H9 (cell line): Measurements from ENCODE around the gene ZBTB48. TPM values are rescaled to one million over a fixed set of nuclear protein-coding genes. Genes with fewer than 3 reads are reported as not detected.

Experiments
- DNase-seq: peaks from one replicate; pipeline ENCODE4 v3.0.0-alpha.2; 2017
- H2AFZ ChIP-seq: one replicate; pipeline ENCODE4 v1.6.1; 2013; ENCODE audit warnings: mild to moderate bottlenecking, low read length, control low read depth, moderate library complexity
- H2AK5ac ChIP-seq: 2 replicates; pipeline ENCODE4 v1.6.1; 2013; ENCODE audit warnings: low read length, control low read depth, mixed read lengths; ENCODE audit not compliant: insufficient read length
- H2BK120ac ChIP-seq: one replicate; pipeline ENCODE4 v1.6.1; 2013; ENCODE audit warnings: low read depth, mild to moderate bottlenecking, low read length, control low read depth, inconsistent platforms; ENCODE audit not compliant: poor library complexity, severe bottlenecking
- H2BK12ac ChIP-seq: 2 replicates; pipeline ENCODE4 v1.6.1; 2013; ENCODE audit warnings: low read length, control low read depth, mixed read lengths, low read depth; ENCODE audit not compliant: insufficient read length
- H2BK15ac ChIP-seq: 2 replicates; pipeline ENCODE4 v1.6.1; 2013; ENCODE audit warnings: low read depth, low read length, control low read depth
- H2BK20ac ChIP-seq: one replicate; pipeline ENCODE4 v1.6.1; 2013; ENCODE audit warnings: low read depth, mild to moderate bottlenecking, low read length, control low read depth, inconsistent platforms; ENCODE audit not compliant: poor library complexity, severe bottlenecking
- H2BK5ac ChIP-seq: 2 replicates; pipeline ENCODE4 v1.6.1; 2013; ENCODE audit warnings: low read length, control low read depth, mixed read lengths; ENCODE audit not compliant: insufficient read length
- H3K14ac ChIP-seq: 2 replicates; pipeline ENCODE4 v1.6.1; 2013; ENCODE audit warnings: low read length, control low read depth; ENCODE audit not compliant: insufficient read depth
- H3K18ac ChIP-seq: 2 replicates; pipeline ENCODE4 v1.6.1; 2013; ENCODE audit warnings: low read depth, mild to moderate bottlenecking, mixed read lengths, low read length, control low read depth; ENCODE audit not compliant: insufficient read length
- H3K23ac ChIP-seq: 2 replicates; pipeline ENCODE4 v1.6.1; 2013; ENCODE audit warnings: low read length, control low read depth, mixed read lengths, low read depth; ENCODE audit not compliant: insufficient read length
- H3K23me2 ChIP-seq: 2 replicates; pipeline ENCODE4 v1.6.1; 2013; ENCODE audit warnings: low read depth, mild to moderate bottlenecking, mixed read lengths, low read length, control low read depth; ENCODE audit not compliant: insufficient read length, poor library complexity, severe bottlenecking
- H3K27ac ChIP-seq: 2 replicates; pipeline ENCODE4 v1.5.1; 2013; ENCODE audit warnings: low read length, control low read depth, mixed read lengths, low read depth; ENCODE audit not compliant: insufficient read length
- H3K27me3 ChIP-seq: 2 replicates; pipeline ENCODE4 v1.6.1; 2013; ENCODE audit warnings: low read length, control low read depth, inconsistent platforms; ENCODE audit not compliant: insufficient read depth
- H3K4ac ChIP-seq: 2 replicates; pipeline ENCODE4 v1.6.1; 2013; ENCODE audit warnings: low read depth, mild to moderate bottlenecking, control low read depth, inconsistent platforms, low read length, moderate library complexity
- H3K4me1 ChIP-seq: 2 replicates; pipeline ENCODE4 v1.6.1; 2013; ENCODE audit warnings: low read length, control low read depth, inconsistent platforms; ENCODE audit not compliant: insufficient read depth
- H3K4me2 ChIP-seq: 2 replicates; pipeline ENCODE4 v1.6.1; 2013; ENCODE audit warnings: low read length, control low read depth, mixed read lengths; ENCODE audit not compliant: insufficient read length, insufficient read depth
- H3K56ac ChIP-seq: 2 replicates; pipeline ENCODE4 v1.6.1; 2013; ENCODE audit warnings: low read depth, mild to moderate bottlenecking, mixed read lengths, low read length, control low read depth; ENCODE audit not compliant: insufficient read length
- H3K79me1 ChIP-seq: 2 replicates; pipeline ENCODE4 v1.6.1; 2013; ENCODE audit warnings: low read depth, mild to moderate bottlenecking, moderate library complexity, low read length, control low read depth, inconsistent platforms; ENCODE audit not compliant: insufficient read depth, poor library complexity, severe bottlenecking
- H3K79me2 ChIP-seq: 2 replicates; pipeline ENCODE4 v1.6.1; 2013; ENCODE audit warnings: low read length, control low read depth, inconsistent platforms; ENCODE audit not compliant: insufficient read depth
- H3K9ac ChIP-seq: 2 replicates; pipeline ENCODE4 v1.6.1; 2013; ENCODE audit warnings: low read length, control low read depth, mixed read lengths; ENCODE audit not compliant: insufficient read length; ENCODE audit errors: extremely low read depth
- H3K9me3 ChIP-seq: one replicate; pipeline ENCODE4 v1.6.1; 2013; ENCODE audit warnings: low read depth, low read length, inconsistent platforms; ENCODE audit not compliant: control insufficient read depth
- H3T11ph ChIP-seq: one replicate; pipeline ENCODE4 v1.6.1; 2013; ENCODE audit warnings: mild to moderate bottlenecking, low read length, control low read depth, inconsistent platforms
- H4K20me1 ChIP-seq: one replicate; pipeline ENCODE4 v1.6.1; 2013; ENCODE audit not compliant: control insufficient read depth, insufficient read length, insufficient read depth
- H4K5ac ChIP-seq: 2 replicates; pipeline ENCODE4 v1.6.1; 2013; ENCODE audit warnings: low read depth, mild to moderate bottlenecking, mixed read lengths, low read length, control low read depth; ENCODE audit not compliant: insufficient read length
- H4K8ac ChIP-seq: replicated peaks from 2 replicates; pipeline ENCODE4 v1.6.1; 2013; ENCODE audit warnings: low read length, control low read depth, mixed read lengths, low read depth; ENCODE audit not compliant: insufficient read length
- H4K91ac ChIP-seq: 2 replicates; pipeline ENCODE4 v1.6.1; 2013; ENCODE audit warnings: low read depth, mild to moderate bottlenecking, moderate library complexity, mixed read lengths, low read length, control low read depth; ENCODE audit not compliant: insufficient read length
- H3K27ac Mint-ChIP-seq, 3 experiments: 2 replicates in 2 of 3; 3 replicates in 1 of 3; pipeline ENCODE4 v1.8.0; 2020 to 2021; ENCODE audit warnings: mixed read lengths in 3 of 3, mild to moderate bottlenecking in 1 of 3, moderate library complexity in 1 of 3
- H3K27me3 Mint-ChIP-seq: 2 replicates; pipeline ENCODE4 v1.8.0; 2021; ENCODE audit warnings: low read depth, mild to moderate bottlenecking, moderate library complexity, mixed read lengths
- H3K36me3 Mint-ChIP-seq, 3 experiments: 2 replicates in 2 of 3; 3 replicates in 1 of 3; pipeline ENCODE4 v1.8.0; 2020 to 2021; ENCODE audit warnings: low read depth in 3 of 3, mixed read lengths in 3 of 3; ENCODE audit not compliant: insufficient read depth in 1 of 3
- H3K4me1 Mint-ChIP-seq, 2 experiments: 2 replicates each; pipeline ENCODE4 v1.8.0; 2020; ENCODE audit warnings: mixed read lengths in 2 of 2
- H3K4me3 Mint-ChIP-seq, 2 experiments: 2 replicates in 1 of 2; 3 replicates in 1 of 2; pipeline ENCODE4 v1.8.0; 2020 to 2021; ENCODE audit warnings: mild to moderate bottlenecking in 2 of 2, mixed read lengths in 2 of 2, moderate library complexity in 1 of 2
- H3K9me3 Mint-ChIP-seq, 2 experiments: 2 replicates in 1 of 2; 3 replicates in 1 of 2; pipeline ENCODE4 v1.8.0; 2020; ENCODE audit warnings: mild to moderate bottlenecking in 2 of 2, mixed read lengths in 2 of 2, moderate library complexity in 1 of 2
- CTCF ChIP-seq: fragments of 200-600 bp; sonication (generic); conservative IDR thresholded peaks from 3 replicates; pipeline ENCODE4 v1.8.0; 2021; ENCODE audit warnings: antibody characterized with exemption, mild to moderate bottlenecking
- WGBS: extraction: QIAGEN DNeasy Blood & Tissue Kit; methylation state at CpG from one replicate; pipeline ENCODE4 v1.1.7; 2013; ENCODE audit warnings: missing lambda C conversion rate, low lambda C conversion rate, mixed read lengths; ENCODE audit not compliant: insufficient read length; ENCODE audit errors: extremely low coverage; 5-methylcytosine and 5-hydroxymethylcytosine counted together
- total RNA-seq: library from RNA; stranded (reverse); gene quantifications from 2 replicates; pipeline ENCODE4 v1.2.1, GENCODE V29; 2021

ZBTB48 gene
- total RNA-seq, 1 experiment from 2014 or later, result 33.2 TPM

GRCh38 chr1:6587261-6588005, 7.6 kb downstream of the ZBTB48 start:
- no peak overlapping the region for H3K23ac ChIP-seq
- Mint-ChIP-seq H3K4me3 (no peak overlapping the region; a peak in 1 of 5 replicates), H3K27me3 (no peaks in the 10 kb centered on the region), H3K36me3 (peaks cover 9 to 37% (median 30%) of the 10 kb centered on the region in 3 experiments; a peak in 6 of 7 replicates), H3K27ac (peak overlapping the region in 2 of 3 experiments; percentile 77 to 92; a peak in 2 of 7 replicates), H3K4me1 (peaks cover 0 to 3% of the 10 kb centered on the region in 2 experiments; a peak in 1 of 4 replicates), H3K9me3 (no peaks in the 10 kb centered on the region)
- H3T11ph ChIP-seq, result no peak overlapping the region
- no peak overlapping the region for H3K9ac ChIP-seq
- H2BK20ac ChIP-seq, result no peak overlapping the region
- H3K56ac ChIP-seq, result no peak overlapping the region
- no peak overlapping the region for H3K4me2 ChIP-seq
- WGBS, result no CpG with 5 or more reads among the region's 13 CpGs
- H3K79me2 ChIP-seq, result no peaks in the 10 kb centered on the region
- no peak overlapping the region for H3K18ac ChIP-seq
- H3K27ac ChIP-seq, result no peak overlapping the region
- H2AFZ ChIP-seq, result no peak overlapping the region
- H2BK120ac ChIP-seq, result no peak overlapping the region
- H4K8ac ChIP-seq, result no peak overlapping the region
- no peak for TF ChIP-seq CTCF
- no peak overlapping the region for H2BK12ac ChIP-seq
- H4K5ac ChIP-seq, result no peak overlapping the region
- H3K4me1 ChIP-seq, result no peaks in the 10 kb centered on the region
- H2BK5ac ChIP-seq, result no peak overlapping the region
- H3K79me1 ChIP-seq, result no peaks in the 10 kb centered on the region
- H3K4ac ChIP-seq, result no peak overlapping the region
- no peaks in the 10 kb centered on the region for H3K23me2 ChIP-seq
- no peaks in the 10 kb centered on the region for H3K9me3 ChIP-seq
- H4K20me1 ChIP-seq, result no peaks in the 10 kb centered on the region
- no peak overlapping the region; the same call in 1 of the 2 replicates for H3K14ac ChIP-seq
- H3K27me3 ChIP-seq, result no peaks in the 10 kb centered on the region
- no peak overlapping the region for H2AK5ac ChIP-seq
- no peak for DNase-seq
- no peak overlapping the region for H4K91ac ChIP-seq
- no peak overlapping the region for H2BK15ac ChIP-seq
